ENCODE measurements around the gene MYOM1. TPM values are rescaled to one million over a fixed set of nuclear protein-coding genes. Genes with fewer than 3 reads are reported as not detected.
"Not testable (repeated sequence)": the region's sequence is repeated elsewhere in the genome, so short reads cannot be mapped to it uniquely, and the experiment has no call there.

MYOM1 gene
- total RNA-seq, 2 donors from 2014 or later: 6.1 to 6.5 TPM

DNA sequence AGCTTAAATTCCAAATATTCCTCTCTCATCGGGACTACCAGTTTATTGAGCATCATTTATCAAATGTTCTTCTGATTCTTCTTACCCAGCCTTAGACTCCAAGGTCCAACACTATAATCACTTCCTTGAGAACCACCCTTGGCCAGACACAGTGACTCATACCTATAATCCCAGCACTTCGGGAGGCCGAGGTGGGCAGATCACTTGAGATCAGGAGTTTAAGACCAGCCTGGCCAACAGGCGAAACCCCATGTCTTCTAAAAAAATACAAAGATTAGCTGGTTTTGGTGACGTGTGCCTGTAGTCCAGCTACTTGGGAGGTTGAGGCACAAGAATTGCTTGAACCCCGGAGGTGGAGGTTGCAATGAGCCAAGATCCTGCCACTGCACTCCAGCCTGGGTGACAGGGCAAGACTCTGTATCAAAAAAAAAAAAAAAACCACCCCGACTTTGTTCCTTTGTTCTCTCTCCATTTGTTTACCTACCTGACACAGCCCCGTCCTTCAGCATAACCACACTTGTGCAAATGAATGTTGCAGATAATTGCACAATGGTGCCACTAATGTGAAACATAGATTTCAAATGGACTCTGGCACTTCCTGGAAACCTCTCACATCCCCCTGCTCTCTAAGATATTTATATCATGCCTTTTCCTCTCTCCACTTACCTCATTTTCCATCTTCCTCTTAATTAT is 167.9 kb downstream of the MYOM1 start:
- H3K9me3 ChIP-seq: no peaks in the 10 kb centered on the region
- no peak for TF ChIP-seq POLR2A (IDR thresholded peaks at IDR 0.05)
- TF ChIP-seq, protein P1, sequence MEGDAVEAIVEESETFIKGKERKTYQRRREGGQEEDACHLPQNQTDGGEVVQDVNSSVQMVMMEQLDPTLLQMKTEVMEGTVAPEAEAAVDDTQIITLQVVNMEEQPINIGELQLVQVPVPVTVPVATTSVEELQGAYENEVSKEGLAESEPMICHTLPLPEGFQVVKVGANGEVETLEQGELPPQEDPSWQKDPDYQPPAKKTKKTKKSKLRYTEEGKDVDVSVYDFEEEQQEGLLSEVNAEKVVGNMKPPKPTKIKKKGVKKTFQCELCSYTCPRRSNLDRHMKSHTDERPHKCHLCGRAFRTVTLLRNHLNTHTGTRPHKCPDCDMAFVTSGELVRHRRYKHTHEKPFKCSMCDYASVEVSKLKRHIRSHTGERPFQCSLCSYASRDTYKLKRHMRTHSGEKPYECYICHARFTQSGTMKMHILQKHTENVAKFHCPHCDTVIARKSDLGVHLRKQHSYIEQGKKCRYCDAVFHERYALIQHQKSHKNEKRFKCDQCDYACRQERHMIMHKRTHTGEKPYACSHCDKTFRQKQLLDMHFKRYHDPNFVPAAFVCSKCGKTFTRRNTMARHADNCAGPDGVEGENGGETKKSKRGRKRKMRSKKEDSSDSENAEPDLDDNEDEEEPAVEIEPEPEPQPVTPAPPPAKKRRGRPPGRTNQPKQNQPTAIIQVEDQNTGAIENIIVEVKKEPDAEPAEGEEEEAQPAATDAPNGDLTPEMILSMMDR (IDR thresholded peaks at IDR 0.05): no peak
- TF ChIP-seq POLR2AphosphoS5 (IDR thresholded peaks at IDR 0.05): no peak

DNA sequence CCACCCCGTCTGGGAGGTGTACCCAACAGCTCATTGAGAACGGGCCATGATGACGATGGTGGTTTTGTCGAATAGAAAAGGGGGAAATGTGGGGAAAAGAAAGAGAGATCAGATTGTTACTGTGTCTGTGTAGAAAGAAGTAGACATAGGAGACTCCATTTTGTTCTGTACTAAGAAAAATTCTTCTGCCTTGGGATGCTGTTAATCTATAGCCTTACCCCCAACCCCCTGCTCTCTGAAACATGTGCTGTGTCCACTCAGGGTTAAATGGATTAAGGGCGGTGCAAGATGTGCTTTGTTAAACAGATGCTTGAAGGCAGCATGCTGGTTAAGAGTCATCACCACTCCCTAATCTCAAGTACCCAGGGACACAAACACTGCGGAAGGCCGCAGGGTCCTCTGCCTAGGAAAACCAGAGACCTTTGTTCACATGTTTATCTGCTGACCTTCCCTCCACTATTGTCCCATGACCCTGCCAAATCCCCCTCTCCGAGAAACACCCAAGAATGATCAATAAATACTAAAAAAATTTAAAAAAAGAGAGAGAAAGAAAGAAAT is 169.8 kb downstream of the MYOM1 start:
- 88% methylated on average over 7 of the region's 8 CpGs for WGBS
- H3K4me3 ChIP-seq; intact Hi-C loops (cut with DNase I); H3K27me3 ChIP-seq (replicated peaks; ENCODE audit: insufficient read depth); DNase-seq (ENCODE audit: low spot score); H3K36me3 ChIP-seq; H3K4me1 ChIP-seq (replicated peaks); H3K9me3 ChIP-seq; H3K27ac ChIP-seq: not testable (repeated sequence)

More for the DNA sequence above, 167.9 kb downstream of the MYOM1 start:
- WGBS: 56% methylated on average over 8 of the region's 8 CpGs
- no peak overlapping the region for H3K27ac ChIP-seq
- no peak for DNase-seq (ENCODE audit: low spot score)
- intact Hi-C loops (cut with DNase I): no loop called here
- no peak overlapping the region for H3K4me3 ChIP-seq
- no peaks in the 10 kb centered on the region for H3K36me3 ChIP-seq
- H3K4me1 ChIP-seq (replicated peaks): no peaks in the 10 kb centered on the region
- no peaks in the 10 kb centered on the region for H3K27me3 ChIP-seq (replicated peaks; ENCODE audit: insufficient read depth)

DNA sequence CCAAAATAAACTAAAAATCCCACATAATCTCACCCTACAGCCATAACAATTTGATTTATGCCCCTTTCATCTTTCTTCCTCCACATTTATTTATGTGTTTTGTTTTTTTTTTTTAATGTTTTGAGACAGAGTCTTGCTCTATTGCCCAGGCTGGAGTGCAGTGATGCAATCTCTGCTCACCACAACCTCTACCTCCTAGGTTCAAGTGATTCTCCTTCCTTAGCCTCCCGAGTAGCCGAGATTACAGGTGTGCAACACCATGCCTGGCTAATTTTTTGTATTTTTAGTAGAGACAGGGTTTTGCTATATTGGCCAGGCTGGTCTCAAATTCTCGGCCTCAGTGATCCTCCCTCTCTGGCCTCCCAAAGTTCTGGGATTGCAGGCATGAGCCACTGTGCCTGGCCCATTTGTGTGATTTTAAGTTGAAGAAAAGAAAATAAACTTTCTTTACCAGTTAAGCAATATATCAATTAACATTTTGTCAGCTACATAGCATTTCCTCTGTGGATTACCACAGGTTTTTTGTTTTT is 170.9 kb downstream of the MYOM1 start:
- no peaks in the 10 kb centered on the region for H3K36me3 ChIP-seq
- TF ChIP-seq POLR2AphosphoS5 (IDR thresholded peaks at IDR 0.05) (no peak), POLR2A (IDR thresholded peaks at IDR 0.05) (no peak)
- TF ChIP-seq, protein P1 (IDR thresholded peaks at IDR 0.05): no peak
- no peaks in the 10 kb centered on the region for H3K27me3 ChIP-seq (replicated peaks; ENCODE audit: insufficient read depth)
- DNase-seq (ENCODE audit: low spot score): no peak
- intact Hi-C loops (cut with DNase I): no loop called here
- no peak overlapping the region for H3K27ac ChIP-seq
- H3K9me3 ChIP-seq: no peaks in the 10 kb centered on the region
- WGBS: 94% methylated on average over 3 of the region's 3 CpGs
- H3K4me1 ChIP-seq (replicated peaks): no peaks in the 10 kb centered on the region
- no peak overlapping the region for H3K4me3 ChIP-seq

DNA sequence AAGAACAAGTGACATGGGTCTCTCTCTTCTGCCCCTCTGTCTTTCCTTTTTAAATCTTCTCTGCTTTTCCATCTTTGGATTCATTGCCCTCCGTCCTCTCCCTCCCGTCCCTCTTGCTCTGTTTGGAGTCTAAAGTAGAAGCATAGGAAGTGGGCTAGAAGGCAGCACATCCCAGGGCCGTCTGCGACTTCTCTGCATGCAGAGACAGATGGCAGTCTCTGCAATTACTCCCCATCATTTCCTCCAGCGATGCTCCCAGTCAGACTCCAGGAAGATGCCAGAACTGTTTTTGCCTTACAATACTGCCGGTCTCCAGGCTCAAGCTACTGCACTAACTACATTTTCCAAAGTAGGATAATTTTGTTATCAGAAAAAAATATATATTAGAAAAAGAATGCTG is 171.6 kb downstream of the MYOM1 start:
- TF ChIP-seq POLR2A (IDR thresholded peaks at IDR 0.05) (no peak), POLR2AphosphoS5 (IDR thresholded peaks at IDR 0.05) (no peak)
- TF ChIP-seq, protein P1 (IDR thresholded peaks at IDR 0.05): no peak
- Histone ChIP-seq H3K4me1 (replicated peaks) (no peaks in the 10 kb centered on the region), H3K36me3 (no peaks in the 10 kb centered on the region), H3K4me3 (no peak overlapping the region), H3K27ac (no peak overlapping the region), H3K27me3 (replicated peaks; ENCODE audit: insufficient read depth) (no peaks in the 10 kb centered on the region), H3K9me3 (no peaks in the 10 kb centered on the region)
- intact Hi-C loops (cut with DNase I): no loop called here
- WGBS: 66% methylated on average over 6 of the region's 6 CpGs
- DNase-seq (ENCODE audit: low spot score): no peak

DNA sequence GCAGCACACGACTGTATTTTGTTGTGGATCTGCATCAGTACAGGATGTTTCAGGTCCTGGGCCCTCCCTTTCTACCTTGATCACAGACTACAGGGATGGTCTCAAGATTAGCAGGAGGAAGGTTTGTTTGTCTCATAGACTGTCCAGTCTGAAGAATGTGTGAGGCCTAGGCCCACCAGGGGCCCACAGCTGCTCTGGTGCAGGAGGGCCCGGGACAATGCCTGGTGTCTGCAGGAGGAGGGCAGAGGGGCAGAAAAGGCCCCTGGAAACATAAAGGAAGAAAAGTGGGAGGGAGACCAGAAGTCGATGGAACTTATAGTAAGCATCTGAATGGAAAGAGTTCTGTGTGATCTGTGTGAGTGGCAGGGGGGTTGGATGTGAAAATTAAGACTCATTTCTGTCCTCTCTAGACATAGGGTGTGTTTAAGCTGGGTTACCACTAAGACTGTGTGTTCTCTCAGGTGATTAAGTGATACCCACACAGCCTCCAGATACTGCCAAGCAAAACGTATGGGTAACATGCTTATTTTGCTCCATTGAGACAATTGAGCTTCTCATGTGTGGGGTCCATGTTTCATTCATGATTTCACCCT is 173.5 kb downstream of the MYOM1 start:
- Histone ChIP-seq H3K4me1 (replicated peaks) (no peaks in the 10 kb centered on the region), H3K27me3 (replicated peaks; ENCODE audit: insufficient read depth) (no peaks in the 10 kb centered on the region), H3K9me3 (no peaks in the 10 kb centered on the region), H3K36me3 (no peaks in the 10 kb centered on the region), H3K27ac (no peak overlapping the region), H3K4me3 (no peak overlapping the region)
- 76% methylated on average over 4 of the region's 4 CpGs for WGBS
- DNase-seq (ENCODE audit: low spot score): no peak
- TF ChIP-seq POLR2AphosphoS5 (IDR thresholded peaks at IDR 0.05): no peak
- TF ChIP-seq, protein P1 (IDR thresholded peaks at IDR 0.05): no peak
- no peak for TF ChIP-seq POLR2A (IDR thresholded peaks at IDR 0.05)
- intact Hi-C loops (cut with DNase I): no loop called here
